Stimulated activated CD4-positive, alpha-beta T cell treated with anti-CD3 and anti-CD28 coated beads, Interleukin-4, amount 100 ng/mL, for 4 hours (primary cell): ENCODE measurements around the gene PLCXD3.

Experiments used
- DNase-seq, 2 experiments: peaks; one replicate each; pipeline ENCODE4 v3.0.0-alpha.2; 2020

The PLCXD3 gene

GRCh38 chr5:41277476-41278245 is 232.7 kb downstream of the PLCXD3 start:
- no peak for DNase-seq

- DNase-seq, result no peak
Measured at GRCh38 chr5:41275813-41276512, 234.4 kb downstream of the PLCXD3 start.

GRCh38 chr5:41270423-41271251 is 239.8 kb downstream of the PLCXD3 start:
- DNase-seq, result no peak

GRCh38 chr5:41268894-41269293 is 241.5 kb downstream of the PLCXD3 start:
- no peak for DNase-seq

- no peak for DNase-seq
Measured at GRCh38 chr5:41266377-41266776, 244.0 kb downstream of the PLCXD3 start.

GRCh38 chr5:41264019-41264418 is 246.4 kb downstream of the PLCXD3 start:
- DNase-seq, result no peak

GRCh38 chr5:41263335-41263734 is 247.1 kb downstream of the PLCXD3 start:
- no peak for DNase-seq
